Sigmoid colon (tissue), 7 donors: Measurements from ENCODE around the gene FLVCR2. TPM values are rescaled to one million over a fixed set of nuclear protein-coding genes. Genes with fewer than 3 reads are reported as not detected.
"Not testable (repeated sequence)": the region's sequence is repeated elsewhere in the genome, so short reads cannot be mapped to it uniquely, and the experiment has no call there.

Source experiments
- DNase-seq: peaks from one replicate; pipeline ENCODE4 v3.0.0-alpha.2; 2019
- H3K27ac ChIP-seq, 4 donors: fragments of 200-600 bp; sonication (generic); one replicate each; pipeline ENCODE4 v1.5.1; 2016 to 2019; ENCODE audit warnings: mild to moderate bottlenecking in 1 of 4
- H3K27me3 ChIP-seq, 3 donors: fragments of 200-600 bp; sonication (generic); one replicate each; pipeline ENCODE4 v1.5.1; 2019; ENCODE audit warnings: mild to moderate bottlenecking in 1 of 3
- H3K36me3 ChIP-seq, 4 donors: fragments of 200-600 bp; sonication (generic); one replicate each; pipeline ENCODE4 v1.5.1; 2016 to 2019
- H3K4me1 ChIP-seq, 4 donors: fragments of 200-600 bp; sonication (generic); one replicate each; pipeline ENCODE4 v1.5.1; 2017 to 2019
- H3K4me3 ChIP-seq, 4 donors: fragments of 200-600 bp; sonication (generic); one replicate each; pipeline ENCODE4 v1.5.1; 2017 to 2019; ENCODE audit warnings: mild to moderate bottlenecking in 2 of 4, moderate library complexity in 1 of 4
- H3K9me3 ChIP-seq, 4 donors: fragments of 200-600 bp in 3 of 4; sonication (generic) in 3 of 4; one replicate each; pipeline versions ENCODE4 v1.5.1 to v1.6.1; 2013 to 2019
- CTCF ChIP-seq, 4 experiments: fragments of 450-650 bp in 3 of 4; fragments of 200-600 bp in 1 of 4; IDR thresholded peaks; one replicate each; pipeline ENCODE4 v1.5.1; 2016 to 2019; ENCODE audit warnings: antibody characterized with exemption in 4 of 4, mild to moderate bottlenecking in 3 of 4, moderate library complexity in 2 of 4
- EP300 ChIP-seq, 4 donors: sonication (generic); formaldehyde crosslinking; IDR thresholded peaks; one replicate each; pipeline ENCODE4 v1.6.1; 2017; ENCODE audit warnings: antibody characterized with exemption in 4 of 4
- POLR2A ChIP-seq, 2 donors: fragments of 450-650 bp; IDR thresholded peaks; one replicate each; pipeline ENCODE4 v1.6.1; 2016; ENCODE audit warnings: antibody characterized with exemption in 2 of 2, mild to moderate bottlenecking in 2 of 2, moderate library complexity in 2 of 2
- POLR2AphosphoS5 ChIP-seq, 4 donors: sonication (generic); formaldehyde crosslinking; IDR thresholded peaks; one replicate each; pipeline ENCODE4 v1.6.1; 2017; ENCODE audit warnings: antibody characterized with exemption in 4 of 4
- WGBS, 2 donors: extraction: QIAGEN DNeasy Blood & Tissue Kit; methylation state at CpG; one replicate each; pipeline ENCODE4 v1.1.7; 2013; 5-methylcytosine and 5-hydroxymethylcytosine counted together
- intact Hi-C: fragments of 100-400 bp; cut with DNase I; formaldehyde crosslinking; loops from one replicate; pipeline ENCODE4 v1.15.1; 2023
- polyA plus RNA-seq, 3 donors: library from polyadenylated mRNA; stranded (reverse); fragments of 200-250 nt; gene quantifications; one replicate each; pipeline ENCODE4 v1.2.3, GENCODE V29; 2013
- total RNA-seq, 4 donors: library from RNA; depleted of rRNA; stranded (reverse); fragments of >200 nt; gene quantifications; one replicate each; pipeline ENCODE4 v1.1.0, GENCODE V29; 2016
- donor health status: healthy with polysubstance abuse.
- donor health status: Bipolar disorder and iron deficiency.
- donor health status: healthy.

The FLVCR2 gene
- total and polyA plus RNA-seq, 7 donors: 2.4 to 14.8 (median 3.0) TPM

DNA sequence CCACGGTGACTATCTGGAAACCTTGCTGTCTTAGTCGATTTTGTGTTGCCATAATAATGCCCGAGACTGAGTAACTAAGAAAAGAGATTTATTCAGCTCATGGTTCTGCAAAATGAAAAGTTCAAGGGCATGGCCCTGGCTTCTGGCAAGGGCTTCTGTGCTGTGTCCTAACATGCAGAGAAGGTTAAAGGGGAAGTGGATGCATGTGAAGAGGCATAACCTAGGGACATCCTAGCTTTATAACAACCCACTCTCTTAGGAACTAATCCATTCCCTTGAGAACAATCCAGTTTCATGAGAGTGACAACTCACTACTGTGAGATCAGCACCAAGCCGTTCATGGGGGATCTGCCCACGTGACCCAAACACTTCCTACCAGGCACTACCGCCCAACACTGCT lies 11.5 kb downstream of the FLVCR2 start:
- 94 to 95% methylated on average over 6 of the region's 6 CpGs for WGBS, 2 donors
- no peaks in the 10 kb centered on the region for H3K4me1 ChIP-seq
- DNase-seq: peak; percentile 14
- no peak overlapping the region for H3K4me3 ChIP-seq
- H3K9me3 ChIP-seq: no peaks in the 10 kb centered on the region
- no peak overlapping the region for H3K27ac ChIP-seq
- TF ChIP-seq POLR2A (IDR thresholded peaks at IDR 0.05) (no peak), POLR2AphosphoS5 (IDR thresholded peaks at IDR 0.05) (no peak), CTCF (IDR thresholded peaks at IDR 0.05) (no peak), EP300 (IDR thresholded peaks at IDR 0.05) (no peak)
- no peaks in the 10 kb centered on the region for H3K27me3 ChIP-seq
- intact Hi-C loops: no loop called here
- H3K36me3 ChIP-seq: no peaks in the 10 kb centered on the region

- 98 to 100% methylated on average over 1 of the region's 1 CpG for WGBS, 2 donors
These were observed 13.0 kb downstream of the FLVCR2 start for GRCh38 chr14:75591331-75591946.

GRCh38 chr14:75591987-75592575 lies 13.7 kb downstream of the FLVCR2 start:
- H3K27me3 ChIP-seq: no peaks in the 10 kb centered on the region
- H3K4me1 ChIP-seq: no peaks in the 10 kb centered on the region
- no peak overlapping the region for H3K4me3 ChIP-seq
- H3K27ac ChIP-seq: no peak overlapping the region
- no peaks in the 10 kb centered on the region for H3K36me3 ChIP-seq
- H3K9me3 ChIP-seq: no peaks in the 10 kb centered on the region
- intact Hi-C loops: no loop called here
- DNase-seq: peak; percentile 30
- no peak for TF ChIP-seq CTCF (IDR thresholded peaks at IDR 0.05)
- TF ChIP-seq POLR2AphosphoS5 (IDR thresholded peaks at IDR 0.05): no peak
- no peak for TF ChIP-seq EP300 (IDR thresholded peaks at IDR 0.05)
- TF ChIP-seq POLR2A (IDR thresholded peaks at IDR 0.05): no peak

More at GRCh38 chr14:75591331-75591946, 13.0 kb downstream of the FLVCR2 start:
- no peaks in the 10 kb centered on the region for H3K36me3 ChIP-seq
- no peaks in the 10 kb centered on the region for H3K27me3 ChIP-seq
- H3K4me3 ChIP-seq: no peak overlapping the region
- TF ChIP-seq POLR2AphosphoS5 (IDR thresholded peaks at IDR 0.05): no peak
- TF ChIP-seq EP300 (IDR thresholded peaks at IDR 0.05): no peak
- no peak for TF ChIP-seq POLR2A (IDR thresholded peaks at IDR 0.05)
- TF ChIP-seq CTCF (IDR thresholded peaks at IDR 0.05): no peak
- intact Hi-C loops: no loop called here
- H3K4me1 ChIP-seq: no peaks in the 10 kb centered on the region
- H3K9me3 ChIP-seq: no peaks in the 10 kb centered on the region
- no peak overlapping the region for H3K27ac ChIP-seq
- DNase-seq: peak; percentile 30

DNA sequence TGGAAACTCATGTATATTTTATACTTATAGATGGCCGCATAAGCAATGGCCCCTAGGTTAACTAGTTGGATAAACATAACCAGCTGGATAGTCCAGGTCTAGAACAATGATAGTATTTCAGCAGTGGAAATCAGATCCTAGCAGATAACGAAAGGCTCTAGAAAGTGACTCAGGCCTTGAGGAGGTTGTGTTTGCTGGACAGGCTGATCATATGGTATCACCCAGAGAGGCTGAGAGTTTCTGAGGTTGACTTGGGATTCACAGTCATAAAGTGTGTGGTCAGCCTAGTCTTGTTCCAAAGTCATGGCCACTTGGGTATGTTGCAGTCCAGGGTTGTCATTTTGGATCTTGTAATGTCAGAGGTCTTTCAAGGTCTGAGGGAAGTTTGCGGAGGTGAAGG lies 16.8 kb downstream of the FLVCR2 start:
- Histone ChIP-seq H3K4me1 (no peaks in the 10 kb centered on the region), H3K36me3 (no peaks in the 10 kb centered on the region), H3K9me3 (no peaks in the 10 kb centered on the region), H3K4me3 (no peak overlapping the region), H3K27ac (no peak overlapping the region), H3K27me3 (no peaks in the 10 kb centered on the region)
- intact Hi-C loops: no loop called here
- TF ChIP-seq EP300 (IDR thresholded peaks at IDR 0.05) (no peak), CTCF (IDR thresholded peaks at IDR 0.05) (no peak), POLR2AphosphoS5 (IDR thresholded peaks at IDR 0.05) (no peak), POLR2A (IDR thresholded peaks at IDR 0.05) (no peak)
- 95 to 96% methylated on average over 3 of the region's 3 CpGs for WGBS, 2 donors
- no peak for DNase-seq

- H3K9me3 ChIP-seq: no peaks in the 10 kb centered on the region
- no peaks in the 10 kb centered on the region for H3K4me1 ChIP-seq
- H3K4me3 ChIP-seq: no peak overlapping the region
- 72 to 88% methylated on average over 3 of the region's 3 CpGs for WGBS, 2 donors
- no peak for TF ChIP-seq CTCF (IDR thresholded peaks at IDR 0.05)
- TF ChIP-seq POLR2A (IDR thresholded peaks at IDR 0.05): no peak
- TF ChIP-seq EP300 (IDR thresholded peaks at IDR 0.05): no peak
- TF ChIP-seq POLR2AphosphoS5 (IDR thresholded peaks at IDR 0.05): no peak
- H3K36me3 ChIP-seq: no peaks in the 10 kb centered on the region
- DNase-seq: no peak
- no peaks in the 10 kb centered on the region for H3K27me3 ChIP-seq
- no peak overlapping the region for H3K27ac ChIP-seq
- intact Hi-C loops: no loop called here
These were observed 18.7 kb downstream of the FLVCR2 start for GRCh38 chr14:75597149-75597548.

DNA sequence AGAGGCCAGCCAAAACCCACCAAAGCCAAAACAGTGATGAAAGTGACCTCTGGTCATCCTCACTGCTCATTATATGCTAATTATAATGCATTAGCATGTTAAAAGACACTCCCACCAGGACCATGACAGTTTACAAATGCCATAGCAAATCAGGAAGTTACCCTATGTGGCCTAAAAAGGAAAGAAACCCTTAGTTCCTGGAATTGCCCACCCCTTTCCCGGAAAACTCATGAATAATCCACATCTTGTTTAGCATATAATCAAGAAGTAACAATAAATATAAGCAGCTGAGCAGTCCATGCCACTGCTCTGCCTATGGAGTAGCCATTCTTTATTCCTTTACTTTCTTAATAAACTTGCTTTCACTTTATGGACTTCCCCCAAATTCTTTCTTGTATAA lies 21.7 kb downstream of the FLVCR2 start:
- DNase-seq, H3K4me3 ChIP-seq, H3K27me3 ChIP-seq, H3K4me1 ChIP-seq, H3K9me3 ChIP-seq, H3K36me3 ChIP-seq, intact Hi-C loops, H3K27ac ChIP-seq: not testable (repeated sequence)
- 90 to 95% methylated on average over 1 of the region's 1 CpG for WGBS, 2 donors

DNA sequence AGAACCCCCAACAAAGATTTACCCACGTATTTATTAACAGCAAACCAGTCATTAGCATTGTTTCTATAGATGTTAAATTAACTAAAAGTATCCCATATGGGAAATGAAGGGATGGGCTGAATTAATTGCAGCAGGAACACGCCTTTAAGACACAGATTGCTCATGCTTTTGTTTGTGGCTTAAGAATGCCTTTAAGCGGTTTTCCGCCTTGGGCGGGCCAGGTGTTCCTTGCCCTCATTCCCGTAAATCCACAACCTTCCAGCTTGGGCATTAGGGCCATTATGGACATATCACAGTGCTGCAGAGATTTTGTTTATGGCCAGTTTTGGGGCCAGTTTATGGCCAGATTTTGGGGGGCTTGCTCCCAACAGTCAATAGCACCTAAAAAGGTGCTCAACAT lies 22.6 kb downstream of the FLVCR2 start:
- intact Hi-C loops, DNase-seq, H3K27ac ChIP-seq, H3K4me1 ChIP-seq, H3K9me3 ChIP-seq, H3K4me3 ChIP-seq, H3K27me3 ChIP-seq, H3K36me3 ChIP-seq: not testable (repeated sequence)
- 82 to 84% methylated on average over 6 of the region's 6 CpGs for WGBS, 2 donors
